Measurements from ENCODE around the gene PSME4. TPM values are rescaled to one million over a fixed set of nuclear protein-coding genes. Genes with fewer than 3 reads are reported as not detected.

The PSME4 gene
- total RNA-seq, result 71.2 TPM

GRCh38 chr2:53970724-53971602 is at the start of gene PSME4:
TSS of gene PSME4 (minus strand) at chr2:53970993. CDS start at chr2:53970784, 209 bp downstream.
- TF ChIP-seq CTCF (IDR thresholded peaks at IDR 0.05), result peak in 1 of 3 experiments; percentile 17
- peak in 1 of 2 donors; percentile 89 for TF ChIP-seq POLR2AphosphoS5 (IDR thresholded peaks at IDR 0.05; ENCODE audit: insufficient read depth in 1 of 2, low read depth in 1 of 2)
- peak; percentile 16 to 94 for TF ChIP-seq POLR2A (IDR thresholded peaks at IDR 0.05)
- Histone ChIP-seq H3K27ac (peak within 1 kb of the TSS; percentile 98), H3K9me3 (no peaks in the 10 kb centered on the region), H3K4me1 (peaks cover 47% of the 10 kb centered on the region), H3K4me3 (peak within 1 kb of the TSS; percentile 93 to 99), H3K27me3 (no peaks in the 10 kb centered on the region), H3K36me3 (peaks cover 0 to 20% of the 10 kb centered on the region in 2 donors)
- DNase-seq (ENCODE audit: extremely low spot score in 2 of 2), result peak in 1 of 2 donors; percentile 93
- intact Hi-C loops (cut with DNase I), result no loop called here

- H3K9me3 ChIP-seq, result peaks cover 7% of the 10 kb centered on the region
- H3K4me1 ChIP-seq, result peaks cover 14% of the 10 kb centered on the region
- no peaks in the 10 kb centered on the region for H3K36me3 ChIP-seq
- no peaks in the 10 kb centered on the region for H3K27me3 ChIP-seq
- DNase-seq (ENCODE audit: extremely low spot score in 2 of 2), result no peak
- peak overlapping the region; percentile 50 for H3K27ac ChIP-seq
- H3K4me3 ChIP-seq, result no peak overlapping the region
- TF ChIP-seq POLR2A (IDR thresholded peaks at IDR 0.05) (no peak), CTCF (IDR thresholded peaks at IDR 0.05) (no peak), POLR2AphosphoS5 (IDR thresholded peaks at IDR 0.05; ENCODE audit: insufficient read depth in 1 of 2, low read depth in 1 of 2) (no peak)
- intact Hi-C loops (cut with DNase I), result no loop called here
These were observed 45.3 kb upstream of the PSME4 start for GRCh38 chr2:54015798-54016699.

GRCh38 chr2:54013996-54014395 is 43.2 kb upstream of the PSME4 start:
- H3K9me3 ChIP-seq, result no peaks in the 10 kb centered on the region
- TF ChIP-seq CTCF (IDR thresholded peaks at IDR 0.05), result no peak
- TF ChIP-seq POLR2AphosphoS5 (IDR thresholded peaks at IDR 0.05; ENCODE audit: insufficient read depth in 1 of 2, low read depth in 1 of 2), result no peak
- no peak for TF ChIP-seq POLR2A (IDR thresholded peaks at IDR 0.05)
- no peaks in the 10 kb centered on the region for H3K36me3 ChIP-seq
- no peak for DNase-seq (ENCODE audit: extremely low spot score in 2 of 2)
- no peaks in the 10 kb centered on the region for H3K4me1 ChIP-seq
- H3K27ac ChIP-seq, result no peak overlapping the region
- no peak overlapping the region for H3K4me3 ChIP-seq
- intact Hi-C loops (cut with DNase I), result no loop called here
- H3K27me3 ChIP-seq, result no peaks in the 10 kb centered on the region

GRCh38 chr2:54012538-54013141 is 41.8 kb upstream of the PSME4 start:
- intact Hi-C loops (cut with DNase I), result no loop called here

More at GRCh38 chr2:54012538-54013141, 41.8 kb upstream of the PSME4 start:
- TF ChIP-seq POLR2A (IDR thresholded peaks at IDR 0.05) (no peak), CTCF (IDR thresholded peaks at IDR 0.05) (no peak), POLR2AphosphoS5 (IDR thresholded peaks at IDR 0.05; ENCODE audit: insufficient read depth in 1 of 2, low read depth in 1 of 2) (no peak)
- DNase-seq (ENCODE audit: extremely low spot score in 2 of 2), result no peak
- Histone ChIP-seq H3K4me1 (no peaks in the 10 kb centered on the region), H3K27ac (peak overlapping the region; percentile 20), H3K4me3 (no peak overlapping the region), H3K27me3 (no peaks in the 10 kb centered on the region), H3K9me3 (no peaks in the 10 kb centered on the region), H3K36me3 (no peaks in the 10 kb centered on the region)

Measured in vagina (tissue), 2 donors.